Large intestine (tissue), 3 donors: ENCODE results near the gene NCF4. TPM values are rescaled to one million over a fixed set of nuclear protein-coding genes. Genes with fewer than 3 reads are reported as not detected.

ENCODE experiments used
- DNase-seq, 2 donors: peaks; one replicate each; pipeline versions ENCODE4 v3.0.0 to v3.0.0-alpha.2; 2013
- H3K27ac ChIP-seq: one replicate; pipeline ENCODE4 v1.5.1; 2013; ENCODE audit warnings: low read length
- H3K27me3 ChIP-seq: 2 replicates; pipeline ENCODE4 v1.6.1; 2013; ENCODE audit warnings: low read length; ENCODE audit not compliant: control insufficient read depth, insufficient read depth
- H3K36me3 ChIP-seq: 2 replicates; pipeline ENCODE4 v1.6.1; 2013; ENCODE audit warnings: low read length; ENCODE audit not compliant: control insufficient read depth, insufficient read depth
- H3K4me1 ChIP-seq: one replicate; pipeline ENCODE4 v1.6.1; 2013; ENCODE audit warnings: low read length; ENCODE audit not compliant: control insufficient read depth, insufficient read depth
- H3K4me3 ChIP-seq: one replicate; pipeline ENCODE4 v1.5.1; 2013; ENCODE audit warnings: low read length
- H3K9me3 ChIP-seq: one replicate; pipeline ENCODE4 v1.6.1; 2013; ENCODE audit warnings: mild to moderate bottlenecking, low read depth, low read length, moderate library complexity; ENCODE audit not compliant: control insufficient read depth
- WGBS: methylation state at CpG from one replicate; pipeline ENCODE4 v1.1.5; 2013; ENCODE audit warnings: low lambda C conversion rate; ENCODE audit not compliant: insufficient coverage; 5-methylcytosine and 5-hydroxymethylcytosine counted together
- polyA plus RNA-seq: library from polyadenylated mRNA; unstranded; fragments of 120-200 nt; gene quantifications from one replicate; pipeline ENCODE4 v1.2.1, GENCODE V29; 2013

NCF4 gene
- polyA plus RNA-seq, 1 donor: 9.2 TPM

DNA sequence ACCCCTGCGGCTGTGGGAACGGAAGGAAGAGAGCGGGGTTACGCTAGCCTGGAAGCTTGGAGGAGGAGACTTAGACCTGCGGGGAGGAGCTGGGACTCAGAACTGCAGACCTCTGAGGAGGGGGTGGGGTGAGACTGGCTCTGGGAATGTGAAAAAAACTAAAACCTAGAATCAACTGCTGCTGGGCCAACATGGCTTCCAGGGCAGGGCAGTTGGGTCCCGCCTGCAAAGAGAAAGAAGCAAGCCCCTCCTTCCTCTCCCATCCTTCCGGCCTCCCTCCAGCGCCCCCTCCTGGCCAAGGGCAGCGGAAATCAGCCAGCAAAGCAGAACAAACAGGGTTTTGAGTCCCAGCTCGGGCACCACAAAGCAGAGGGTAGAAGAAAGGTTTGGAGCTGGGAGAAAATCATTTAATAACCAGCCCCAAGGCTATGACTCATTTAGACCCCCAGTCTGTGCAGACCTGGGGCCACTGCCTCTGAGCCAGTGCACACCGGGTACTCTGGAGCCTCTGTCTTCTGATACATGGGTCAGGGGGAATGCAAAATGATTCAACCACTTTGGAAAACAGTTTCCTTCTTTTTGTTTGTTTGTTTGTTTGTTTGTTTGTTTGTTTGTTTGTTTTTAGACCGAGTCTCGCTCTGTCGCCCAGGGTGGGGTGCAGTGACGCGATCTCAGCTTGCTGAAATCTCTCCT, 7.3 kb upstream of the NCF4 start:
- H3K27me3 ChIP-seq: peaks cover 4% of the 10 kb centered on the region
- 50% methylated on average over 1 of the region's 16 CpGs for WGBS
- H3K4me3 ChIP-seq: no peak overlapping the region
- no peaks in the 10 kb centered on the region for H3K9me3 ChIP-seq
- no peak overlapping the region for H3K27ac ChIP-seq
- DNase-seq: peak in 1 of 2 donors; percentile 29
- no peaks in the 10 kb centered on the region for H3K36me3 ChIP-seq
- no peaks in the 10 kb centered on the region for H3K4me1 ChIP-seq

DNA sequence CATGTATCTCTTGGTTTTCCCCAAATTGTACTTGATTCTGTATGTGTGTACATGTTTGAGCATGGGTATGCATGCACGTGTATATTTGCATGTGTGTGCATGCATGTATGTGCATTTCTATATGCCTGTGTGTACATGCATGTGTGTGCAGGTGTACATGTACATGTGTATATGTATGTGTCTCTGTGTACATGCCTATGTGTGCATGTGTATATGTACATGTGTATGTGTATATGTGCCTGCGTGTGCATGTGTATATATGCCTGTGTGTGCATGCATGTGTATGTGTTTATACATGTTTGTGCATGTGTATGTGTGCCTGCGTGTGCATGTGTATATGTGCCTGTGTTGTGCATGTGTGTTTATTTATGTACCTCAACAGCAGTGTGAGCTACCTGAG, 5.3 kb upstream of the NCF4 start:
- Histone ChIP-seq H3K36me3 (no peaks in the 10 kb centered on the region), H3K9me3 (no peaks in the 10 kb centered on the region), H3K4me1 (no peaks in the 10 kb centered on the region), H3K4me3 (no peak overlapping the region), H3K27ac (no peak overlapping the region), H3K27me3 (peaks cover 4% of the 10 kb centered on the region)
- no CpG with 5 or more reads among the region's 3 CpGs for WGBS
- DNase-seq: no peak

DNA sequence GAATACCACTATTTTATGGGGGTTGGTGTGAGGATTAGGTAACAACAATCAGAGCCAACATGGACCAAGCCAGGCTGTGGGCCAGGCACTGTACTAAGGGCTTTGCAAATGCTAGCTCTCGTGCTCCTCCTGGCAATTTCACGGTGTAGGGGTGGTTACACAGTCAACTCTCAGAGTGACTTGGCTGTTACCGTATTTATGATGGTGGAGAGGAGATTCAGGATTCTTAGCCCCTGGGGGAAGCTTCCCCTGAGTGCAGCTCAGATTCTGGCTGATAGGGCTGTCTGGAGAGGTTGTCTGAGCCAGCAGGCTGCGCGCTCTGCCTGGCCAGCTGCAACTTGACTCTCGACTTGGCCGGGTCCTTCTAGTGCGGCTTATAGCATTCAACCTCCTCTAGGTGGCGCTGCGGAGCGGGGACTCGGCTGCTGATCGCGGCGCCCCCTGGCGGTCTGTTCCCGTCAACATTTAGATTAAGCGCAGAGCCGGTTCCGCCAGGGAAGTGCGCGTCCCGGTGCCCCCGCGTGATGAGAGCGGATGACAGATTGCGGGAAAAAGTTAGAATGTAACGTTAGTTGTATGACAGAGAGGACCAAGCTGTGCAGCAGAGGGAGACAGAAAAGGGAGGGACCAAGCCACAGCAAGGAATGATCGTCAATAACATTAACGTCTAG, 4.5 kb upstream of the NCF4 start:
- H3K4me1 ChIP-seq: no peaks in the 10 kb centered on the region
- H3K27ac ChIP-seq: no peak overlapping the region

DNA sequence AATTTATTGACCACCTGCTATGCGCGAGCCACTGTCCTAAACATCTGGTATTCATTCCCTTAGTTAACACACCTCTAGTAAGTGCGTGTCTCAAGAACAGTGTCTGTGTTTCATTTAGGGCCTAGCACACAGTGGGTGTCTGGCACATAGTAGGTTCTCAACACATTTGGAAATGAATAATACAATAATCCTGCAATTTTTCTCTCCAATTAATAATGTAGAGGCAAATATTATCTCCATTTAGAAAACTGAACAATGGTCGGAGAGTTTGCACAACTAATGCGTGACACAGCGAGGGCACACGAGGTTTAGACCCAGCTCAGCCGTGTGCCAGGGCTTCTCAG, 4.0 kb upstream of the NCF4 start:
- DNase-seq: no peak
- H3K4me3 ChIP-seq: no peak overlapping the region
- H3K4me1 ChIP-seq: no peaks in the 10 kb centered on the region
- no peaks in the 10 kb centered on the region for H3K9me3 ChIP-seq
- no CpG with 5 or more reads among the region's 8 CpGs for WGBS
- H3K36me3 ChIP-seq: no peaks in the 10 kb centered on the region
- peaks cover 4% of the 10 kb centered on the region for H3K27me3 ChIP-seq
- H3K27ac ChIP-seq: no peak overlapping the region

More for the DNA sequence above, 4.5 kb upstream of the NCF4 start:
- Histone ChIP-seq H3K4me3 (no peak overlapping the region), H3K9me3 (no peaks in the 10 kb centered on the region), H3K27me3 (peaks cover 4% of the 10 kb centered on the region), H3K36me3 (no peaks in the 10 kb centered on the region)
- DNase-seq: peak; percentile 68 to 72
- 0% methylated on average over 3 of the region's 30 CpGs for WGBS

DNA sequence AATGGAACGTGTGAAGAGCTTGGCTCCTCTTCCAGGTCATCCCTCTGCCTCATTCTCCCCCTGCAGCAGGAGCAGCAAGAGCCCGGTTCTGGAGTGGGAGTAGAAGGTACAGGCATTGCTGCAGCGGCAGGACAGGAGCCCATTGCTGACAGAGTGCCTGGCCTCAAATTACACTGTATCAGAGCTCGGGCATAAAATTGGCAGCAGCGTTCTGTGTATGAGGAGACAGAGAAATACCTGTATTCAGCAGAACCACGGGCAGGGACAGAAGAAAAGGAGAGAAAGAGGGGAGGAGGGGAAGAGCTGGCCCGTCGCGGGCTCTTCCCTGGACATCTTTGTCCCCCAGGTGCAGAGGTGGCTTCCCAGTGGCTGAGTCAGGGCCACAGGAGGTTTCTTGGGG, 2.6 kb upstream of the NCF4 start:
- H3K9me3 ChIP-seq: no peaks in the 10 kb centered on the region
- no peaks in the 10 kb centered on the region for H3K4me1 ChIP-seq
- H3K4me3 ChIP-seq: no peak overlapping the region
- H3K36me3 ChIP-seq: no peaks in the 10 kb centered on the region
- peaks cover 4% of the 10 kb centered on the region for H3K27me3 ChIP-seq
- no peak for DNase-seq
- 80% methylated on average over 1 of the region's 9 CpGs for WGBS
- H3K27ac ChIP-seq: no peak overlapping the region

DNA sequence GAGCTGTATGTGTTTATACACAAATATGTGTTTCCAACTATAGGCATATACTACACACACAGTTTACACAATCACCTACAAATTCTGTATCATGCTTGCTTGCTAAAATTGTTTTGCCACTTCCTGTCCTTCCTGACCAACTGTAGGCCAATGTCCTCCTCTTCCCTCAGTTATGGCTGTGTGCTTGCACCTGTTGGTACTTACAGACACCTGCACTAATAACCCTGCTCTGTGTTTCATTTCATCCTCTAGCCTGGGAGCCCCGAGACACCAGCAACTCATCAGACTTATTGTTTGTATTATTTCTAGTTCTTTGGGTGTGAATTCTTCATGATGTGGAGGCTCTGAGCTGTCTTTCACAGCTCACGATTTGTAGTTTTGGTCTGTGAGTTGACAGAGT, 1.8 kb upstream of the NCF4 start:
- no peak overlapping the region for H3K4me3 ChIP-seq
- no peak for DNase-seq
- peaks cover 4% of the 10 kb centered on the region for H3K27me3 ChIP-seq
- no peaks in the 10 kb centered on the region for H3K36me3 ChIP-seq
- WGBS: no CpG with 5 or more reads among the region's 2 CpGs
- no peaks in the 10 kb centered on the region for H3K9me3 ChIP-seq
- no peak overlapping the region for H3K27ac ChIP-seq
- H3K4me1 ChIP-seq: no peaks in the 10 kb centered on the region

DNA sequence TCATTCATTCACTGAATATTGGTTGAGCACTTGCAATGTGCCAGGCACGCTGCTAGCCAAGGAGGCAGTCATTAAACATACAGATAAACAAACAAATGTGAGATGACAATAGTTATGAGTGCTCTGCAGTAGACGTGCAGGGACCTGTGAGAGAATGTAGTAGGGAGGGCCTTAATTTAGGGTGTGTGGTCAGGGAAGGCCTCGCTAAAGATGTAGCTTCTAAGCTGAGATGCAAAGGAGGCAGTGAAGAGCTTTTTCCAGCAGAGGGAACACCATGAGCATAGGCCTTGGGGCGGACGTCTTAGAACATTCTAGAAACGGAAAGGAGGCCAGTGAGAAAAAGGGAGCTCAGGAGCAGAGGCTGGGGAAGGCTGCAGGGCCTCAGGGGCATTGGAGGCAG, 789 bp upstream of the NCF4 start:
- no peak for DNase-seq
- no peaks in the 10 kb centered on the region for H3K9me3 ChIP-seq
- H3K4me1 ChIP-seq: no peaks in the 10 kb centered on the region
- H3K27me3 ChIP-seq: peaks cover 6% of the 10 kb centered on the region
- no peak overlapping the region for H3K27ac ChIP-seq
- no peak overlapping the region for H3K4me3 ChIP-seq
- no CpG with 5 or more reads among the region's 6 CpGs for WGBS
- H3K36me3 ChIP-seq: no peaks in the 10 kb centered on the region

DNA sequence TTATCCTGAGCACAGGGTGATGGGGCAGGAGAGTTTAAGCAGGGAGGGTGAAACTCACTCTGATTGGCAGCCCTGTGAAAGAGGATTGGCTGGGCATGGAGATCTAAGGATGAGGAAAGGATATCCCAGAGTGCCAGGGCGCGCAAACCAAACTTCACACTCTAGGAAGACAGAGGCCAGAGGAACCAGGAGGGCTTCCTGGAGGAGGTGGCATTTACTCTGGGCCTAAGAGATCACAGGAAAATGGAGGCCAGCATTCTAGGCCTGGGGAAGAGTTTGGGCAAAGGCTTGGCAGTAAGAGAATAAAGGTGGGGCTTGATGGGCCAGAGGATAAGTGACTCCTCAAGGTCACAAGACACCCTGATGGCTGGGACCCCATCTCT, 377 bp upstream of the NCF4 start:
- no peak for DNase-seq
- H3K27me3 ChIP-seq: peaks cover 6% of the 10 kb centered on the region
- WGBS: no CpG with 5 or more reads among the region's 2 CpGs
- H3K4me3 ChIP-seq: no peak overlapping the region
- no peaks in the 10 kb centered on the region for H3K4me1 ChIP-seq
- no peak overlapping the region for H3K27ac ChIP-seq
- H3K36me3 ChIP-seq: no peaks in the 10 kb centered on the region
- no peaks in the 10 kb centered on the region for H3K9me3 ChIP-seq

DNA sequence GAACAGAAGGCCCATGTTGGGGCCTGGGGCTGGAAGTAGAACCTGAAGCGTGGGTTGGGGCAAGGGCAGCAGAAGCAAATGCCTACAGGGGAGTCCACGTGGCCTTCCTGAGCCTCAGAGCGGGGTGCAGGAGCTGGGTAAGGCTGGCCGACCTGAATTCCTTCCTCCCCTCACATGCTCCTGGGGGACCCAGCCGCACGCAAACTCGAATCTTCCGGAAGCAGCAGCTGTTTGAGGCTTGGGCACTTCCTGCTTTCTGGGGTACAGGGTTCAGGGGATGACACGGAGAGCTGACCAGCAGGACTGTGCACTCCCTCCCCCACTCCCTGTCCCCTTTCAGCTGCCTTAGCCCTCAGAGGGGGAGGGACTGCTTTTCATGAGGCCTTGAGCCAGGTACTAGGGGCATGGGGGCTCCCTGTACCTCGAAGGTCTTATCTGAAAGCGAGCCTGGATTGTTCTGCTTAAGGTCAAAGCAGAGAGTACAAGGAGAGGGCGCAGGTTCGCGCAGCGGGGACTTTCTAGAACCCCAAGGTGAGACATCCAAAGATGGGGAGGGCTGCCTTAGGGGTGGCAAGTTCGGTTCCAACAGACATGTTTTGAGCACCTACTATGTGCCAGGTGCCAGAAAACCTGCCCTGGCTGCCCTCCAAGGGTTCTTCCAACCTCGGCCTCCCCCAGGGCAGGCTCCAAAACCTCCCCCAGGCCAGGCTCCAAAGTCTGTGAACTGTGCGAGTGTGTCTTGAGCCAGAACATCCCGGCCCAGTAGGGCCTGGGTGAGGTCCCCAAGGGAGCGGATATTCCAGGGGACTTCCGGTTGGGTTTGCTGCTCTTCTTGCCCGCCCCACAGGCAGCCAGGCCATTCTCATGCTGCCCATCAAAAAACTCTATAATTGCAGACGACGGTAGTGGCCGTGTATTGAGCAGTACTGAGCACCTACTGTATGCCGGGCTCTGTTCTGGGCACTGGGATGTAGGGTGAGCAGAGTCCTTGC, 1.7 kb downstream of the NCF4 start:
- H3K4me1 ChIP-seq: no peaks in the 10 kb centered on the region
- WGBS: no CpG with 5 or more reads among the region's 26 CpGs
- no peak overlapping the region for H3K27ac ChIP-seq
- no peaks in the 10 kb centered on the region for H3K9me3 ChIP-seq
- H3K4me3 ChIP-seq: no peak overlapping the region
- H3K27me3 ChIP-seq: peaks cover 2% of the 10 kb centered on the region
- peak in 1 of 2 donors; percentile 17 for DNase-seq
- no peaks in the 10 kb centered on the region for H3K36me3 ChIP-seq

DNA sequence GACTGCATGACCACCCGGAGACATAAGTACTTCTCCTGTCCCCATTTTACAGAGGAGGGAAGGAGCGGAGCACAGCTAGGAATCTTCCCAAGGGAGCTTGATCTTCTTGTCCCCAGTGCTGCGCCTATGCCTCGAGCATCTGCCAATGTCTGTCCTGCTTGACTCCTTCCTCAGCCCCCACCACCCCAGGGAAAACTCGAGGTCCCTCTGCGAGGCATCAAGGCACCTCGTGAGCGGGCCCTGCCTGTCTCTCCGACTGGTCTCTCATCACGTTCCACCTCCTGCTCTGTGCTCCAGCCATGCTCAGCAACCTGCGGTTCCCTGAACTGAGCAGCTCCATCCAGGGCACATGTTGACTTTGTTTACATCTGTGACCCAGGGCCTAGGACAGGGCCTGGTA, 2.5 kb downstream of the NCF4 start:
- Histone ChIP-seq H3K9me3 (no peaks in the 10 kb centered on the region), H3K36me3 (no peaks in the 10 kb centered on the region), H3K27me3 (peaks cover 2% of the 10 kb centered on the region), H3K4me3 (no peak overlapping the region), H3K4me1 (no peaks in the 10 kb centered on the region), H3K27ac (no peak overlapping the region)
- no peak for DNase-seq
- WGBS: no CpG with 5 or more reads among the region's 11 CpGs
